GM12892 (cell line): ENCODE data around the gene CAP2.

ENCODE experiments used
- POLR2A ChIP-seq: IDR thresholded peaks from 2 replicates; pipeline ENCODE4 v1.6.1; 2011; ENCODE audit warnings: low read depth, low read length, control low read depth
- TAF1 ChIP-seq: IDR thresholded peaks from 2 replicates; pipeline ENCODE4 v1.6.1; 2011; ENCODE audit warnings: low read depth, mild to moderate bottlenecking, control low read depth, low read length, borderline replicate concordance

DNA sequence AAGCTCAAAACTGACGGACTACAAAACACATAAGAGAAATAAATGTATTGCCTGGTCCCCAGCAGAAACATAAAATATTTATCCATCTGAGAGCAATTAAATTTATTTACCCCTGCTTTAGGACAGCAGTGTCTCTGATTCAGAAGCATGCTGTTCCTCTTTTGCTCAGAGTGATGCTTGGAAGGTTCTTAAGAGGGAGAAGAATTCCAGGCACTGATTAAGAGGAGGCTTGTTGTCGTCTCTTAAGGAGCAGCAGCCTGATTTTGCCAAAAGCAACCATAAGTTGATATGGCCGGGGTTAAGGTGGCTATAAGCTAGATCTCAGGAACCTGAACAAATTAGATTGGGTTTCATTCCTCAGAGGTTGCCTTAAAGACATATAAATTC, 25.8 kb downstream of the CAP2 start:
- TF ChIP-seq POLR2A = no peak
- TF ChIP-seq TAF1 = no peak
